GM10248 (cell line): ENCODE results near the gene BMP6.

Experiments used
- CTCF ChIA-PET: fragments of 300-600 bp; sonication (Branson Sonifier 250); formaldehyde crosslinking; extraction: SDS; loops from one replicate; lab custom pipeline; 2021; ENCODE audit warnings: antibody characterized with exemption; lab: Yijun Ruan, JAX
- POLR2A ChIA-PET: fragments of 350-650 bp; sonication (Branson Sonifier 250); formaldehyde crosslinking; extraction: SDS; loops from one replicate; lab custom pipeline; 2020; ENCODE audit warnings: antibody characterized with exemption; lab: Yijun Ruan, JAX
- DNase-seq: peaks from one replicate; pipeline ENCODE4 v3.0.0; 2012; ENCODE audit errors: extremely low spot score
- TF ChIP-seq, protein P1 (sequence below): IDR thresholded peaks from 2 replicates; pipeline ENCODE4 v1.5.1; 2012; ENCODE audit warnings: mild to moderate bottlenecking, low read depth; ENCODE audit errors: extremely low read depth, missing control alignments, control extremely low read depth

Gene BMP6

DNA sequence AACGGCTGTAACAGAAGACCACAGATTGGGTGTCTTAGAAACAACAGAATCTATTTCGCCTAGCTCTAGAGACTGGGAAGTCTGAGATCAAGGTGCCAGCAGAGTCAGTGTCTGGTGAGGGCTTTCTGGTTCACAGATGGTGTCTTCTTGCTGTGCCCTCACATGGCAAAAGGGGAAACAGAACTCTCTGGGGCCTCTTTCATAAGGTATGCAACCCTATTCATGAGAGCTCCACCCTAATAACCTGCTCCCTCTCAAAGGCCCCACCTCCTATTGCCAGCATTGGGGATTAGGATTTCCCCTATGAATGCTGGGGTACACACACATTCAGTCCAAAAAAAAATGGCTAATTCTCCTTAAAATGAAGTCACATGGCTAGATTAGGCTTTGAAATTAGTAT lies 174.7 kb downstream of the BMP6 start:
- no peak for DNase-seq
- ChIA-PET CTCF (interaction anchor here (1.4 to 3.3 kb wide), 6 partner anchors 8 to 158 kb away, joined by 3 to 21 read pairs (median 9); no protein-coding TSS in a partner anchor), POLR2A (no interaction called here)
- TF ChIP-seq, protein P1, sequence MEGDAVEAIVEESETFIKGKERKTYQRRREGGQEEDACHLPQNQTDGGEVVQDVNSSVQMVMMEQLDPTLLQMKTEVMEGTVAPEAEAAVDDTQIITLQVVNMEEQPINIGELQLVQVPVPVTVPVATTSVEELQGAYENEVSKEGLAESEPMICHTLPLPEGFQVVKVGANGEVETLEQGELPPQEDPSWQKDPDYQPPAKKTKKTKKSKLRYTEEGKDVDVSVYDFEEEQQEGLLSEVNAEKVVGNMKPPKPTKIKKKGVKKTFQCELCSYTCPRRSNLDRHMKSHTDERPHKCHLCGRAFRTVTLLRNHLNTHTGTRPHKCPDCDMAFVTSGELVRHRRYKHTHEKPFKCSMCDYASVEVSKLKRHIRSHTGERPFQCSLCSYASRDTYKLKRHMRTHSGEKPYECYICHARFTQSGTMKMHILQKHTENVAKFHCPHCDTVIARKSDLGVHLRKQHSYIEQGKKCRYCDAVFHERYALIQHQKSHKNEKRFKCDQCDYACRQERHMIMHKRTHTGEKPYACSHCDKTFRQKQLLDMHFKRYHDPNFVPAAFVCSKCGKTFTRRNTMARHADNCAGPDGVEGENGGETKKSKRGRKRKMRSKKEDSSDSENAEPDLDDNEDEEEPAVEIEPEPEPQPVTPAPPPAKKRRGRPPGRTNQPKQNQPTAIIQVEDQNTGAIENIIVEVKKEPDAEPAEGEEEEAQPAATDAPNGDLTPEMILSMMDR, result no peak

DNA sequence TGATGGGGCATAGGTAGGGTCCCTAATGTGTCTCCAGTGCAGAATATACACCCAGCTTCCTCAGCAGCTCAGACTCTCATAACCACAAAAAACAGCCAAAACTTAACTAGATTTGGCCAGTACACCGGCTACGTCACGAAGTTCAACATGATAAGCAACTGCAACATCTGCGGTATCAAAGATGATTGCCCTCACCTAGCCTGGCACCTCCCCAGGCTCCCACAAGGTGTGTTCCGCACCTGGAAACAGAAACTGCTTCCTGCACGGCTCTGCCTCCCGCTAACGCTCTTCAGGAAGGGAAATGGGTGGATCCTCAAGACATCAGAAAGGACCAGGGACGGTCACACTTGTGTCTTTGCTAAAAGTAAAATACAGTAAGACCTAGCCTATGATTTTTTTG lies 175.2 kb downstream of the BMP6 start:
- POLR2A ChIA-PET, result no interaction called here

DNA sequence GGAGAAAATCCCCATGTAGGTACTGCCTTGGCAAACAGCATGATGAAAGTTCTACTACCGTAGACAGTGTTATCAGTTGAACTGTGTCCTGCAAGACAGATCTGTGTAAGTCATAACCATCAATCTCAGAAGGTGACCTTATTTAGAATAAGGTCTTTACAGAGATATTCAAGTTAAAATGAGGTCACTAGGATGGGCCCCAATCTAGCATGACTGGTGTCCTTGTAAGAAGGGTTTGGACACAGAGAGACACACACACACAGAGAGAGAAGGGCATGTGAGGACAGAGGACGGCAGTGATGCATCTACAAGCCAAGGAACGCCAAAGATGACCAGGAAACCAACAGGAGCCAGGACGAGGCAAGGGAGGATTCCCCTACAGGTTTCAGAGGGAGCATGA lies 175.9 kb downstream of the BMP6 start:
- TF ChIP-seq, protein P1, result no peak
- no peak for DNase-seq
- ChIA-PET POLR2A (no interaction called here), CTCF (interaction anchor here (0.9 kb wide), 1 partner anchor 104 kb away, joined by 3 read pairs; no protein-coding TSS in a partner anchor)

More for the DNA sequence above, 175.2 kb downstream of the BMP6 start:
- TF ChIP-seq, protein P1, result no peak
- CTCF ChIA-PET, result interaction anchor here (2.1 kb wide), 1 partner anchor 11 kb away, joined by 6 read pairs; no protein-coding TSS in a partner anchor
- DNase-seq, result no peak

DNA sequence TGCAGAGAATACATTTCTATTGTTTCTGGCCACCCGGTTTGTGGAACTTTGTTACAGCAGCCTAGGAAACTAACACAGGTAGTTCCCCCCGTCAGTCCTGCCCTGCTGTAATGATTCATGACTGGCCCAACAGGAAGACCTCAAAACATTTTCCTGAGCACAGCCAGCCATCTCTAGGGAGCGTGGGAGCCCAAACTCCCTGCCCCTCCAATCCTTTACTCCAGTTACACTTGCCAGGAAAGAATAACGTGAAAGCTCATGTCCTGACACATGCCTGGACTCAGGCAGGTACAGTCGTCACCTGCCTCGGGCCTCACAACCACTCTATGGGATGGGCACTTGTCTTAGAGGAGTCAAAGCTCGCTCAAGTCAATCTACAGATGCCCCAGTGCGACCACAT lies 176.3 kb downstream of the BMP6 start:
- POLR2A ChIA-PET, result no interaction called here
- DNase-seq, result no peak
- CTCF ChIA-PET, result interaction anchor here (0.8 to 1.4 kb wide), 5 partner anchors 8 to 104 kb away, joined by 3 read pairs; no protein-coding TSS in a partner anchor
- TF ChIP-seq, protein P1, result no peak

DNA sequence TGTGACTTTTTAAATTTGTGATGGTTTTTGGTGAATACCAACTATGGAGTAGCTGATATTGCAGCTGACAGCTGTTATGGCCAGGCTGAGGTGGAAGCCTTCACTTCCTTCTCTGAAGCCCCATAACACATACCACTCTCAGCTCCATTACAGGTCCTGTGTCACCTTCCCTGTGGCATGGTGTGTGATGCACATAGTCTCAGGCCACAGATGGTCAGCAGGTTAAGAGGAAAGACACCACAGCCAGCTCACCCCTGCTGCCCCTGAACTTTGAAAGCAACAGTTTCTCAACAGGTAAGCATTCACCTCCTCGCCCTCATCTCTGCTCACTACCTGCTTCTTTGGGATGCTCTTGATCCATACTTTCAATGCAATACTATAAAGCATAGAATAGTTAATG lies 177.0 kb downstream of the BMP6 start:
- no peak for DNase-seq
- ChIA-PET POLR2A (no interaction called here), CTCF (interaction anchor here (0.8 to 1.4 kb wide), 6 partner anchors 8 to 103 kb away, joined by 3 to 4 read pairs (median 3); no protein-coding TSS in a partner anchor)
- TF ChIP-seq, protein P1, result no peak

DNA sequence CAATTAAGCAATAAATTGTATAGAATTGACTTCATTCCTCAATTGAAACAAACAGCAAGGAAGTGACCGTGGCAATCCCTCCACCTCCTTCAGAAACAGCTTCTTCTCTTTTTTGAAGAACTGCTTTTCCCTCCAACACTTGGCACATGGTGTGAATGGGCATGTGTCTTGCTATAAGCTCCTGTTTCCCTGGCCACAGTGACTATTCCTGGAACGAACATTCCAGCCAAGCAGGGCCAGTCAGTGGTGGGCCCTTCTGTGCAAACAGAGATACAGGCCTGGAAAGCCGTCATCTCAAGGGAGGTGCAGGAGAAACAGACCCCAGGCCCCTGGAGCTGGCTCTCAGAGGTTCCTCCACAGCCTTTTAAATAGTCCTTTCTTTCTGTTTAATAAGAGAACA lies 177.8 kb downstream of the BMP6 start:
- DNase-seq, result no peak
- CTCF ChIA-PET, result interaction anchor here (0.7 to 1.4 kb wide), 3 partner anchors 11 to 66 kb away, joined by 3 to 4 read pairs (median 3); no protein-coding TSS in a partner anchor
- POLR2A ChIA-PET, result interaction anchor here (0.6 kb wide), 1 partner anchor 584 kb away, joined by 4 read pairs; no protein-coding TSS in a partner anchor
- TF ChIP-seq, protein P1, result no peak
